Left colon (tissue), 2 donors: Measurements from ENCODE around the gene SASH1. TPM values are rescaled to one million over a fixed set of nuclear protein-coding genes. Genes with fewer than 3 reads are reported as not detected.

Source experiments
- ATAC-seq: fragments of 200-7000 bp; cut with Tn5 transposase; one replicate; pipeline ENCODE4 v1.9.1; 2020; ENCODE audit warnings: mild to moderate bottlenecking, moderate library complexity
- DNase-seq, 2 donors: peaks; one replicate each; pipeline ENCODE4 v3.0.0-alpha.2; 2020
- intact Hi-C, 2 donors: fragments of 100-400 bp; cut with DNase I in 1 of 2; cut with micrococcal nuclease in 1 of 2; formaldehyde crosslinking; loops; one replicate each; pipeline versions ENCODE4 v1.11.2 to v1.14.0; 2022; cut with DNase I, micrococcal nuclease
- total RNA-seq, 2 donors: library from RNA; stranded (reverse); fragmentation: NEBNext Ultra II Directional; extraction: Animal tissue kit (Norgen Biotek cat#: 25700); gene quantifications; one replicate each; pipeline ENCODE4 v1.2.1, GENCODE V29; 2021
- donor health status: DM: no; HTN: no; CAD: no.
- donor health status: DM: yes; HTN: yes; CAD: no.

SASH1 gene
- total RNA-seq, 2 donors from 2014 or later, result 19.6 to 24.4 TPM

- ATAC-seq (no peak), DNase-seq (no peak)
- intact Hi-C loops, result no loop called here
Observed at GRCh38 chr6:148548749-148549140, 206.1 kb downstream of the SASH1 start.

DNA sequence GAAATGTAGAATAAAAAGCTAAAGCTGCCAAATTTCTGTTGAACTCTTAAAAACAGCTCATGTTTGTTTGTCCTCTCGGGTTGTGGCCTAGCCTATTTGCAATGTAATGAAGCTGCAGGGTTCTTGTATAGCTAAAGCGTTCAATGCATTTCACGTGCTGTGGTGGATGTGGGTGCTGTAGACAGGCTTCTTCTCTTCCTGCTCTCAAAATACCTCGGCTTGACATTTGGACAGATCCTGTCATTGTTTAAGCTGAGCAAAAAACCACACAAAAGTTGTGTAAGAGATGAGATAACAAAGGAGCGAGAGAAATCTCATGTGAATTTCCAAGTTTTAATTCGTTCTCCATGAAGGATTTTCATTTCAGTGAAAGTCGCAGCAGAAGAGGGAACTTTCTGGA is 207.9 kb downstream of the SASH1 start:
- ATAC-seq (no peak), DNase-seq (no peak)
- intact Hi-C loops, result no loop called here

DNA sequence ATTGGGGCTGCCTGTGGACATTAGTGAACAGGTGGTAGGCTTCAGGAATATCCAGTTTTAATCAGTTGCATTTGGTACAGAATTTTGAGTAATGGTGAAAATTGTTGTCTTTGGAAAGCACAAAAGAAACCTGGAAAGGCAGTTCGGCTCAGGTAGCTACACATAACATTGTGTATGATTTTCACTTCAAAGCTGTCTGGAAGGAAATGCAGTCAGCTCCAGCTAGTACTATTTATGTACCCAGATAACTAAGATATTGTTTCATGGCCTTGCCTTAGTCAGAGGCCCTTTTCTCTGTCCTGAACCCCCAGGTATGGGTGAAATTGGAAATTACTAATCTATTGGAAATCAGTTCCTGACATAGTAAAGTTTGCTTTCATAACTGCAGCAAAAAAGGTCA is 208.6 kb downstream of the SASH1 start:
- no peak for DNase-seq
- intact Hi-C loops, result no loop called here
- no peak for ATAC-seq

DNA sequence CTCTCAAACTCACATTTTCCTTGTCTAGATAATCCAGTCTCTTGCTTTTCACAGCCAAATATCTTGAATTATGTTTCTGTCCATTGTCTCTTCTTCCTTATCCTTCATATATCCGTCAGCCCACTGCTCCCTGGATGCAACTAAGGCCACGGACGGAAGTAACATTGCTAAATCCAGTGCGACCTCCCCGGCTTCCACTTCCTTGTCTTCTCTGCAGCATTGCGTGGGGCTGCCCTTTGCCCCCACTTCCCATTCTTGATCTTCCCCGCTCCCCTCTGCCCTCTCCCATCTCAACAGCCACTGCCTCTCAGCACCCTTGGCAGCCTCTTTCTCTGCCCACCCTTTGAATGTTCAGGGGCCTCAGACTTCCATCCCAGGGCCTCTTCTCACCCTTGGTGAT is 213.8 kb downstream of the SASH1 start:
- DNase-seq (no peak), ATAC-seq (no peak)
- intact Hi-C loops, result no loop called here

DNA sequence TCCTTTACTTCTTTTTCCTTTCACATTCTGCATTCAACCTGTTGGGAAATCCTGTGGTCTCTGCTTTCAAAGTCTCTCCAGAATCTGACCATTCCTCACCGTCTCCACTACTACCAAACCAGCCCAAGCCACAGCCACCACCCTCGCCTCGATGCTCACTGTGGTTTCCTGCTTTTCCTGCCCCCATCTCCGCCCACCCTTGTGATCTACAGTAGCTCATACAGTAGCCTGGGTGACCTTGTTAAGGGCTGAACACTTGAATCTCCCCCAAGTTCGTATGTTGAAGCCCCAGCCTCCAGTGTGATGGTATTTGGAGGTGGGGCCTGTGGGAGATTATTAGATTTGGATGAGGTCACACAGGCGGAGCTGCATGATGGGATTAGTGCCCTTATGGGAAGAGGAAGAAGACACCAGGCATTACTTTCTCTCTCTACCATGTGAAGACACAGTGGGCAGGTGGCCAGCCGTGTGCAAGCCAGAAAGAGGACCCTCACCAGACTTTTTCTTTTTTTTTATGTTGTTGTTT is 215.2 kb downstream of the SASH1 start:
- intact Hi-C loops, result no loop called here
- ATAC-seq (no peak), DNase-seq (no peak)

DNA sequence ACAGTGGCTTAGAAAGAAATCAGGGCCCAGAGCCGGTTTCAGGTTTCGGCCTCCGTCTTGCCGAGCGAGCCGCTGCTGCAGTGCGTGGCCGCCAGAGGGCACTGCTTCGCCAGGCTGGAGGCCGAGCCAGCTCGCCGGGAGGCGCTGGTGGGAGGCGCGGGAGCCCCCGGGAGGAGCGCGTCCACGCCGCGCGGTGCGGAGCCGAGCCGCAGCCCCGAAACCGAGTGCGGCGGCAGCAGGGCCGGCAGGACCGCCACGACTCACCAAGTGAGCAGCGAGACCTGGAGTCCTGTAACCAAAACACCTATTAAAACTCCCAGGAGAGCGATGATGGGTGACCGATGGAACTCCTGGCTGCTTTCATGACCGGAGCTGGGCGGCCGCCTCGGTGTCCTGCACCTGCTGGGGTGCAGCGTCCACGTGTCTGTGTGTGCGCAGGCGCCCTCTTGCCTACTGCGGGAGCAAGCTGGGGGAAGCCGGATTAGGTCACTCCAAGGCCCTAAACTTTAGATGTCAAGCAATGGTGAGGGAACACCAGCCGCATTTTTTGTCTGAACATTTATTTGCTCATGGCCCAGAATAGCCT is 217.3 kb downstream of the SASH1 start:
- intact Hi-C loops, result no loop called here
- DNase-seq (peak; percentile 49 to 74), ATAC-seq (peak; percentile 91)

- intact Hi-C loops, result no loop called here
- no peak for ATAC-seq
Observed at GRCh38 chr6:148561629-148562028, 219.0 kb downstream of the SASH1 start.

DNA sequence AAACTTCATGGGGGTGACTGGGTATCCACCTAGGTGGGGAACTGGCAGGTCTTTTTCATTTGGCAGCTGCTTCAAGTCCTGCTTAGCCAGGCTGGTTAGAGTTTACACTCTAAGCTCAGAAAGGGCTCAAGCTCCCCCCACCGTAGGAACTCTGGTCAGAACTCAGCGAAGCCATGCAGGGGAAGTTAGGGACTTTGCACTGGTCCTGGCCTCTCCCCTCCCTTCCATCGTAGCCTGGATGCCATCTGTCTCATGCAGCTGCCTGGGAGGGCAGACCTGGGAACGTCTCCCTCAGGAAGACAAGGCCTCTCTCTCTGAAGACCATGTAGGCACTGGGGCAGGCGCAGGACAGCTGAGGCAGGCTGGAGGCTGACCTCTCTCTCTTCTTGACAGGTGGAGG is 220.4 kb downstream of the SASH1 start:
- ATAC-seq (no peak), DNase-seq (no peak)
- intact Hi-C loops, result no loop called here

More at GRCh38 chr6:148561629-148562028, 219.0 kb downstream of the SASH1 start:
- DNase-seq, result no peak

DNA sequence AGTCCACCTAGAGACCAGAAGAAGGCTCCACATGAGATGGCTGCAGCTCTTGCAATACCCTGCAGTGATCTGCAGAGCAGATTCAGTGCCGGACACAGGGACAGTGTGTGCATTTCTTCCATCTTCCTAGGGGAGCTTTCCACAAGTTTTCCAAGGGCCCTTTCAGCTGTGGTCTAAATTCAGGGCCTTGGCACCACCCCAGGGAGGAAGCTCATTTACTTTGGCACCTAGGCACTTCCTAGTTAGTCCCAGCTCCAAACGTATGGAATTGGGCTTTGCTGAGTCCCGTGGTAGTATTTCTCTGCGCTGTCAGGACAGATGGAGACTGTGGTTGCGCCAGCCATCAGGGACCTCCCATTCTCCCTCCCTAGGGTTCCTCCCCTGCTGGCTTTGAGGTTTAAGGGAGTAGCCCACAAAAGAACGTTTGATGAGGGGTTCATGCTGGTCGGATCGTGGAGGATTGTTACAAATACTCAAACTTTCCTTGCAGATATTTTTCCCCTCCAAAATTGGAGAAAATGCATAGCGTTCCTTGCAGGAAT is 221.9 kb downstream of the SASH1 start:
- no peak for ATAC-seq
- no peak for DNase-seq
- intact Hi-C loops, result no loop called here

- ATAC-seq (no peak), DNase-seq (no peak)
- intact Hi-C loops, result no loop called here
Observed at GRCh38 chr6:148565321-148565926, 222.8 kb downstream of the SASH1 start.

GRCh38 chr6:148565930-148566663 is 223.5 kb downstream of the SASH1 start:
- ATAC-seq, result peak; percentile 48
- no peak for DNase-seq
- intact Hi-C loops, result no loop called here

DNA sequence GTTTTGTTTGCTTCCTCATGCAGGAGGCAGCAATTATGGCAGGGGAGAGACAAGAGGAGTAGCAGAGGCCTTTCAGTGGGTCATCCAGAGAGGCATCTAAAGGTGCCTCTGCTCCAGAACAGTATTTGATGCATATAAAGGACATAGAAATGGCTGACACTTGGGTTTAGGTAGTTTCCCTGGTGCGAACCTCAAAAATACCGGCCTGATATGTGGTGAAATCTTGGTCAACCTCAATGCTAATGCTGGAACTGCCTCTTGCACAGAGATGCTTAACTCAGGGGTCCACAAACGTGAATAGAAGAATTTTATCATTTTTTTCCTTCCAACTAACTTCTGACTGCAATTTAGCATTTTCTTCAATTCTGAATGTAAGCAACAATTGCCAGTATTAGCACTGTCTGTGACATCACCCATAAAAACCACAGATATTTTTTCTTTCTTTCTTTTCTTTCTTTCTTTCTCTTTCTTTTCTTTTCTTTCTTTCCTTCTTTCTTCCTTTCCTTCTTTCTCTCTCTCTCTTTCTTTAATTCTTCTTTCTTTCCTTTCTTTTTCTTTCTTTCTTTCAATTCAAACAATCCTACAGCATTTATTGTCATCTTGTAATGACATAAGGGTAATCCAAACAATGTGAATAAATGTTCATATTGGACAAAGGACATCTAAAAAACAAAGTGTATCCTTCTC is 224.2 kb downstream of the SASH1 start:
- ATAC-seq (no peak), DNase-seq (no peak)
- intact Hi-C loops, result no loop called here

- no peak for DNase-seq
- intact Hi-C loops, result loop anchor here in 1 of 2 donors (5.0 kb wide), 1 partner anchor 387 kb away; no protein-coding TSS in a partner anchor
- ATAC-seq, result no peak
Observed at GRCh38 chr6:148570456-148570855, 227.8 kb downstream of the SASH1 start.

DNA sequence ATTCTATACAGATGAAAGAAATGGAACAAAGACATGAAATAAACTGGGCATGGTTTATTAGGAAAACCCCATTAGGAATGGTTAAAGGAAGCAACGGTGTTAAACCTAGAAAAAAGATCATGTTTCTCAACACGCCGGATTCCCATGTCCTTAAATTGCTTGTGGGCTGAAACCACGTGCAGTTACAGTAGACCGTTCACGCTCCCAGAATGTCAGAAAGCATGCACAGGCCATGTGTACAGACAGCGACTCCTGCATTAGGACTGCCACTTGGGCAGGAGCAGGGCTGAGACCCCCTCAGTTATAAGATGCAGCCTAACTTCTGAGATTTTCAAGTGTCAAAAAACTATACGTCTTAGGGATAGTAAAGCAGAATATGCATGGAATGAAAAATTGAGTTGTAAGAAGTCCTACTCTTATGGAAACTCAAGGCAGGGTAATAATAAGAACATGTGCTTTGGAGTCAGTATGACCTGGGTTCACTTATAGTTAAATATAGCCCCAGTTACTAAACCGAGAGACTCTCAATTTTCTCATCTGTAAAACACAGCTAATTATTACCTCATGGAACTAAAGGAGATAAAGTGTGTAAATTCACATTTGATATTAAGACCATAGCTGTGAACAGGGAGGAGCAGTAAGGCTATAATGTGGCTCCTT is 230.2 kb downstream of the SASH1 start:
- intact Hi-C loops, result loop anchor here in 1 of 2 donors (5.0 kb wide), 1 partner anchor 384 kb away; no protein-coding TSS in a partner anchor
- ATAC-seq (no peak), DNase-seq (no peak)

DNA sequence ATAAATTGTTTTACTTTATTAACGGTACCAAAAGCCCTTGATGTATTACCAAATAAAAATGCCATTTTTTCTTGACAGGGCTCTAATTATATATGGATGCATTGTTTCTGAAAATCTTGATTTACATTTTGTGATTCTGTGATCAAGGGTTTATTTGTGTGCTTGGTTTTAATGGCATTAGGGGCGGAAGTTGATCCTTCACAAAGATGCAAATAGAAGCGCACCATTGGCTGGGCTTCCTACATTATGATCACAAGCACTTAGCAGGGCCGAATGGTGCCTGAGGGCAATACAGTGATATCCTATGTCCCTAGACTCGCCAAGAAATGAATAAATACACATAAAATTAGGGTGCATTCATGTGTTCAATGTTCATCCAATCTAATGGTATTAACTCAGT is 231.3 kb downstream of the SASH1 start:
- intact Hi-C loops, result loop anchor here in 1 of 2 donors (5.0 kb wide), 1 partner anchor 383 kb away; no protein-coding TSS in a partner anchor
- ATAC-seq (no peak), DNase-seq (no peak)

DNA sequence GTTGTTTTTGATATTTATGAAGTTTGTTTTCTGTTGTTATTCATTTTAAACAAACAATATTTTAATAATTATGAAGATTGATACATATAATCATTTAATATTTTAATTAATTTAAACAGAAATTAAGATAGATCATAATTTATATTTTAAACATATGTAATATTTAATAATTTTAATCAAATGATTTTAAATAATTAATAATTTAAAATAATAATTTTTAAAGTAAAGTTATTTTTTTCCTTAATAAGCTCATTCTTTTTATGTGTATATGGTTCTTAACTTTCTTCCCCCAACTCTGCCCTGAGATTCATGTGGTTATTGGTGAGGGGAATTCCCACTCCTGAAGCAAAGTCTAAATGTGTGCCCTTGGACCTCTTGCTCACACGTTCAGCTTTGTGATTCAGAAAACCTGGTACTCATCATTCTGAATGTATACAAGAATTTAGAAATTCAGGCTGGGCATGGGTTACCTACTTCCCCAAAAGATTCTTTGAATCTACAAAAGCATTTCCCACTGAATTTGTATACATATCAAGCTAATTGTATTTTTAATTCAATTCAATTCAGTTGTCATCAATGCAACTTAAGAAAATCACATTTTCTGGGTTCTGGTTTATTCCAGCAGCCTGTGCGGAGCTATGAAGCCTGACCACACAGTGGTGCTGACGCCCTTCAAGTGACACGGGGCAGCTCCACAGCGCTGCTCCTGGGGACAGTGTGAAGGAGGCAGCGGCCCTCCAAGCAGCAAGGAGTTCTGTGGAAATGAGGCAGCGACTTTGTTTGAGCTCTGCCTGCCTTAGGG is 235.2 kb downstream of the SASH1 start:
- ATAC-seq (peak; percentile 92), DNase-seq (peak; percentile 58 to 66)
- intact Hi-C loops, result no loop called here

- intact Hi-C loops, result no loop called here
- no peak for ATAC-seq
- DNase-seq, result no peak
Observed at GRCh38 chr6:148578489-148578814, 235.8 kb downstream of the SASH1 start.
